H9 (cell line): ENCODE measurements around the gene ARHGEF12. TPM values are rescaled to one million over a fixed set of nuclear protein-coding genes. Genes with fewer than 3 reads are reported as not detected.

ENCODE experiments used
- DNase-seq: peaks from one replicate; pipeline ENCODE4 v3.0.0-alpha.2; 2017
- H2AFZ ChIP-seq: one replicate; pipeline ENCODE4 v1.6.1; 2013; ENCODE audit warnings: mild to moderate bottlenecking, low read length, control low read depth, moderate library complexity
- H2AK5ac ChIP-seq: 2 replicates; pipeline ENCODE4 v1.6.1; 2013; ENCODE audit warnings: low read length, control low read depth, mixed read lengths; ENCODE audit not compliant: insufficient read length
- H2BK120ac ChIP-seq: one replicate; pipeline ENCODE4 v1.6.1; 2013; ENCODE audit warnings: low read depth, mild to moderate bottlenecking, low read length, control low read depth, inconsistent platforms; ENCODE audit not compliant: poor library complexity, severe bottlenecking
- H2BK12ac ChIP-seq: 2 replicates; pipeline ENCODE4 v1.6.1; 2013; ENCODE audit warnings: low read length, control low read depth, mixed read lengths, low read depth; ENCODE audit not compliant: insufficient read length
- H2BK15ac ChIP-seq: 2 replicates; pipeline ENCODE4 v1.6.1; 2013; ENCODE audit warnings: low read depth, low read length, control low read depth
- H2BK20ac ChIP-seq: one replicate; pipeline ENCODE4 v1.6.1; 2013; ENCODE audit warnings: low read depth, mild to moderate bottlenecking, low read length, control low read depth, inconsistent platforms; ENCODE audit not compliant: poor library complexity, severe bottlenecking
- H2BK5ac ChIP-seq: 2 replicates; pipeline ENCODE4 v1.6.1; 2013; ENCODE audit warnings: low read length, control low read depth, mixed read lengths; ENCODE audit not compliant: insufficient read length
- H3K14ac ChIP-seq: 2 replicates; pipeline ENCODE4 v1.6.1; 2013; ENCODE audit warnings: low read length, control low read depth; ENCODE audit not compliant: insufficient read depth
- H3K18ac ChIP-seq: 2 replicates; pipeline ENCODE4 v1.6.1; 2013; ENCODE audit warnings: low read depth, mild to moderate bottlenecking, mixed read lengths, low read length, control low read depth; ENCODE audit not compliant: insufficient read length
- H3K23ac ChIP-seq: 2 replicates; pipeline ENCODE4 v1.6.1; 2013; ENCODE audit warnings: low read length, control low read depth, mixed read lengths, low read depth; ENCODE audit not compliant: insufficient read length
- H3K23me2 ChIP-seq: 2 replicates; pipeline ENCODE4 v1.6.1; 2013; ENCODE audit warnings: low read depth, mild to moderate bottlenecking, mixed read lengths, low read length, control low read depth; ENCODE audit not compliant: insufficient read length, poor library complexity, severe bottlenecking
- H3K27ac ChIP-seq: 2 replicates; pipeline ENCODE4 v1.5.1; 2013; ENCODE audit warnings: low read length, control low read depth, mixed read lengths, low read depth; ENCODE audit not compliant: insufficient read length
- H3K27me3 ChIP-seq: 2 replicates; pipeline ENCODE4 v1.6.1; 2013; ENCODE audit warnings: low read length, control low read depth, inconsistent platforms; ENCODE audit not compliant: insufficient read depth
- H3K4ac ChIP-seq: 2 replicates; pipeline ENCODE4 v1.6.1; 2013; ENCODE audit warnings: low read depth, mild to moderate bottlenecking, control low read depth, inconsistent platforms, low read length, moderate library complexity
- H3K4me1 ChIP-seq: 2 replicates; pipeline ENCODE4 v1.6.1; 2013; ENCODE audit warnings: low read length, control low read depth, inconsistent platforms; ENCODE audit not compliant: insufficient read depth
- H3K4me2 ChIP-seq: 2 replicates; pipeline ENCODE4 v1.6.1; 2013; ENCODE audit warnings: low read length, control low read depth, mixed read lengths; ENCODE audit not compliant: insufficient read length, insufficient read depth
- H3K56ac ChIP-seq: 2 replicates; pipeline ENCODE4 v1.6.1; 2013; ENCODE audit warnings: low read depth, mild to moderate bottlenecking, mixed read lengths, low read length, control low read depth; ENCODE audit not compliant: insufficient read length
- H3K79me1 ChIP-seq: 2 replicates; pipeline ENCODE4 v1.6.1; 2013; ENCODE audit warnings: low read depth, mild to moderate bottlenecking, moderate library complexity, low read length, control low read depth, inconsistent platforms; ENCODE audit not compliant: insufficient read depth, poor library complexity, severe bottlenecking
- H3K79me2 ChIP-seq: 2 replicates; pipeline ENCODE4 v1.6.1; 2013; ENCODE audit warnings: low read length, control low read depth, inconsistent platforms; ENCODE audit not compliant: insufficient read depth
- H3K9ac ChIP-seq: 2 replicates; pipeline ENCODE4 v1.6.1; 2013; ENCODE audit warnings: low read length, control low read depth, mixed read lengths; ENCODE audit not compliant: insufficient read length; ENCODE audit errors: extremely low read depth
- H3K9me3 ChIP-seq: one replicate; pipeline ENCODE4 v1.6.1; 2013; ENCODE audit warnings: low read depth, low read length, inconsistent platforms; ENCODE audit not compliant: control insufficient read depth
- H3T11ph ChIP-seq: one replicate; pipeline ENCODE4 v1.6.1; 2013; ENCODE audit warnings: mild to moderate bottlenecking, low read length, control low read depth, inconsistent platforms
- H4K20me1 ChIP-seq: one replicate; pipeline ENCODE4 v1.6.1; 2013; ENCODE audit not compliant: control insufficient read depth, insufficient read length, insufficient read depth
- H4K5ac ChIP-seq: 2 replicates; pipeline ENCODE4 v1.6.1; 2013; ENCODE audit warnings: low read depth, mild to moderate bottlenecking, mixed read lengths, low read length, control low read depth; ENCODE audit not compliant: insufficient read length
- H4K8ac ChIP-seq: replicated peaks from 2 replicates; pipeline ENCODE4 v1.6.1; 2013; ENCODE audit warnings: low read length, control low read depth, mixed read lengths, low read depth; ENCODE audit not compliant: insufficient read length
- H4K91ac ChIP-seq: 2 replicates; pipeline ENCODE4 v1.6.1; 2013; ENCODE audit warnings: low read depth, mild to moderate bottlenecking, moderate library complexity, mixed read lengths, low read length, control low read depth; ENCODE audit not compliant: insufficient read length
- H3K27ac Mint-ChIP-seq, 3 experiments: 2 replicates in 2 of 3; 3 replicates in 1 of 3; pipeline ENCODE4 v1.8.0; 2020 to 2021; ENCODE audit warnings: mixed read lengths in 3 of 3, mild to moderate bottlenecking in 1 of 3, moderate library complexity in 1 of 3
- H3K27me3 Mint-ChIP-seq: 2 replicates; pipeline ENCODE4 v1.8.0; 2021; ENCODE audit warnings: low read depth, mild to moderate bottlenecking, moderate library complexity, mixed read lengths
- H3K36me3 Mint-ChIP-seq, 3 experiments: 2 replicates in 2 of 3; 3 replicates in 1 of 3; pipeline ENCODE4 v1.8.0; 2020 to 2021; ENCODE audit warnings: low read depth in 3 of 3, mixed read lengths in 3 of 3; ENCODE audit not compliant: insufficient read depth in 1 of 3
- H3K4me1 Mint-ChIP-seq, 2 experiments: 2 replicates each; pipeline ENCODE4 v1.8.0; 2020; ENCODE audit warnings: mixed read lengths in 2 of 2
- H3K4me3 Mint-ChIP-seq, 2 experiments: 2 replicates in 1 of 2; 3 replicates in 1 of 2; pipeline ENCODE4 v1.8.0; 2020 to 2021; ENCODE audit warnings: mild to moderate bottlenecking in 2 of 2, mixed read lengths in 2 of 2, moderate library complexity in 1 of 2
- H3K9me3 Mint-ChIP-seq, 2 experiments: 2 replicates in 1 of 2; 3 replicates in 1 of 2; pipeline ENCODE4 v1.8.0; 2020; ENCODE audit warnings: mild to moderate bottlenecking in 2 of 2, mixed read lengths in 2 of 2, moderate library complexity in 1 of 2
- WGBS: extraction: QIAGEN DNeasy Blood & Tissue Kit; methylation state at CpG from one replicate; pipeline ENCODE4 v1.1.7; 2013; ENCODE audit warnings: missing lambda C conversion rate, low lambda C conversion rate, mixed read lengths; ENCODE audit not compliant: insufficient read length; ENCODE audit errors: extremely low coverage; 5-methylcytosine and 5-hydroxymethylcytosine counted together
- total RNA-seq: library from RNA; stranded (reverse); gene quantifications from 2 replicates; pipeline ENCODE4 v1.2.1, GENCODE V29; 2021
- TF ChIP-seq, protein P1 (sequence below): fragments of 200-600 bp; sonication (generic); conservative IDR thresholded peaks from 3 replicates; pipeline ENCODE4 v1.8.0; 2021; ENCODE audit warnings: antibody characterized with exemption, mild to moderate bottlenecking

ARHGEF12 gene
- total RNA-seq, 1 experiment from 2014 or later, result 27.0 TPM

DNA sequence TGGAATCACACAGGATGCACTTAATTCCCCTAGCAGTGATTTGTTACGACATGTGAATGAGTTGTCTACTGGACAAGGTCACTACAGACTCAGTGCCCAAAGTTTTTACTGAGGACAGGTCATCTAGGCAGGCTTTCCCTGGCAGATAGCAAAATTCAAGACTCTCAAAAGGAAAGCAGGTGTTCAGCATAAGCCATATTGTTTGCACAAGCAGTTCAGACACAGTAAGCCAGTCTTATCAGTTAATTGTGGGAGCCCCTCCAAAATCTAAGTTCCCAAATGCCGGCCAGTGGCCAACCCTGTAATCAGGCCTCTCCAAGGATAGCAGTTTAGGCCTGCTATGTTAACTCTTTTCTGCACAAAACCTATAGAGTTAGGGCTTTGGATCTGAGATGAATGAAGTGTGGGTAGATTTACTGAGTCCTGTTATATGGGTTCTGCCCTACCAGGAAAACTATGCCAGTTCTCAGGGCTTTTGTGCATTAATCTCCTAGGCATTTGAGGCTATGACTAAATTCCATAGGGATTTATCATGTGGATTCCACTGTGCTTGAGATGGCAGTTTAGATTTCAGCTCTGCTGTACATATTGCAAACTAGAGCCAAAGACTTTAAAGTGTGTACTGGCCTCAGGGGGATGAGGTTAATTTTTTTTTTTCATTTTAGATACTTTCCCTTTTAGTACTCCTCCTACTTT, 4.8 kb upstream of the ARHGEF12 start:
- H3K23me2 ChIP-seq, result peaks cover 8% of the 10 kb centered on the region
- no peaks in the 10 kb centered on the region for H3K27me3 ChIP-seq
- WGBS, result no CpG with 5 or more reads among the region's 2 CpGs
- Mint-ChIP-seq H3K9me3 (no peaks in the 10 kb centered on the region), H3K36me3 (peaks cover 9 to 22% (median 17%) of the 10 kb centered on the region in 3 experiments; a peak in 6 of 7 replicates), H3K27ac (no peak overlapping the region), H3K27me3 (no peaks in the 10 kb centered on the region), H3K4me1 (peaks cover 9 to 10% of the 10 kb centered on the region in 2 experiments), H3K4me3 (no peak overlapping the region)
- H4K5ac ChIP-seq, result no peak overlapping the region
- no peak overlapping the region for H3K14ac ChIP-seq
- TF ChIP-seq, protein P1, sequence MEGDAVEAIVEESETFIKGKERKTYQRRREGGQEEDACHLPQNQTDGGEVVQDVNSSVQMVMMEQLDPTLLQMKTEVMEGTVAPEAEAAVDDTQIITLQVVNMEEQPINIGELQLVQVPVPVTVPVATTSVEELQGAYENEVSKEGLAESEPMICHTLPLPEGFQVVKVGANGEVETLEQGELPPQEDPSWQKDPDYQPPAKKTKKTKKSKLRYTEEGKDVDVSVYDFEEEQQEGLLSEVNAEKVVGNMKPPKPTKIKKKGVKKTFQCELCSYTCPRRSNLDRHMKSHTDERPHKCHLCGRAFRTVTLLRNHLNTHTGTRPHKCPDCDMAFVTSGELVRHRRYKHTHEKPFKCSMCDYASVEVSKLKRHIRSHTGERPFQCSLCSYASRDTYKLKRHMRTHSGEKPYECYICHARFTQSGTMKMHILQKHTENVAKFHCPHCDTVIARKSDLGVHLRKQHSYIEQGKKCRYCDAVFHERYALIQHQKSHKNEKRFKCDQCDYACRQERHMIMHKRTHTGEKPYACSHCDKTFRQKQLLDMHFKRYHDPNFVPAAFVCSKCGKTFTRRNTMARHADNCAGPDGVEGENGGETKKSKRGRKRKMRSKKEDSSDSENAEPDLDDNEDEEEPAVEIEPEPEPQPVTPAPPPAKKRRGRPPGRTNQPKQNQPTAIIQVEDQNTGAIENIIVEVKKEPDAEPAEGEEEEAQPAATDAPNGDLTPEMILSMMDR, result no peak
- no peak overlapping the region for H3K27ac ChIP-seq
- H2AFZ ChIP-seq, result no peak overlapping the region
- H3K79me2 ChIP-seq, result no peaks in the 10 kb centered on the region
- H2BK5ac ChIP-seq, result no peak overlapping the region
- no peak overlapping the region for H3K9ac ChIP-seq
- H2BK20ac ChIP-seq, result no peak overlapping the region
- H3K18ac ChIP-seq, result no peak overlapping the region
- no peak overlapping the region for H3K56ac ChIP-seq
- no peaks in the 10 kb centered on the region for H3K4me1 ChIP-seq
- H2BK120ac ChIP-seq, result no peak overlapping the region
- no peak overlapping the region for H2BK15ac ChIP-seq
- no peak overlapping the region for H3K4me2 ChIP-seq
- no peak overlapping the region for H2AK5ac ChIP-seq
- no peak overlapping the region for H2BK12ac ChIP-seq
- H4K20me1 ChIP-seq, result no peaks in the 10 kb centered on the region
- no peak overlapping the region for H3K23ac ChIP-seq
- no peak overlapping the region for H4K91ac ChIP-seq
- H3T11ph ChIP-seq, result no peak overlapping the region
- H3K4ac ChIP-seq, result no peak overlapping the region
- H3K9me3 ChIP-seq, result no peaks in the 10 kb centered on the region
- no peak overlapping the region for H4K8ac ChIP-seq
- no peaks in the 10 kb centered on the region for H3K79me1 ChIP-seq
- DNase-seq, result no peak
